HUES48 (cell line): Measurements from ENCODE around the gene CALR3.

Experiments used
- H3K27ac ChIP-seq: one replicate; pipeline ENCODE4 v1.7.0; 2013; ENCODE audit warnings: low read depth, low read length, inconsistent platforms
- H3K27me3 ChIP-seq: 2 replicates; pipeline ENCODE4 v1.6.1; 2013; ENCODE audit warnings: mild to moderate bottlenecking, low read length; ENCODE audit not compliant: control insufficient read depth, insufficient read depth
- H3K36me3 ChIP-seq: 2 replicates; pipeline ENCODE4 v1.6.1; 2013; ENCODE audit warnings: low read length; ENCODE audit not compliant: control insufficient read depth, insufficient read depth
- H3K4me1 ChIP-seq: 2 replicates; pipeline ENCODE4 v1.6.1; 2013; ENCODE audit warnings: mild to moderate bottlenecking, low read length; ENCODE audit not compliant: control insufficient read depth, insufficient read depth
- H3K4me3 ChIP-seq: 2 replicates; pipeline ENCODE4 v1.5.1; 2013; ENCODE audit warnings: mild to moderate bottlenecking, low read depth, low read length
- H3K9ac ChIP-seq: 2 replicates; pipeline ENCODE4 v1.6.1; 2013; ENCODE audit warnings: mild to moderate bottlenecking, low read depth, low read length, moderate library complexity
- H3K9me3 ChIP-seq: 2 replicates; pipeline ENCODE4 v1.6.1; 2013; ENCODE audit warnings: low read length; ENCODE audit not compliant: control insufficient read depth, insufficient read depth

Gene CALR3

GRCh38 chr19:16441661-16442162, 54.3 kb downstream of the CALR3 start:
- Histone ChIP-seq H3K4me3 (no peak overlapping the region), H3K27ac (peak overlapping the region; percentile 30), H3K27me3 (no peaks in the 10 kb centered on the region), H3K9ac (no peak overlapping the region), H3K9me3 (no peaks in the 10 kb centered on the region), H3K4me1 (peaks cover 8% of the 10 kb centered on the region; the same call in 1 of the 2 replicates), H3K36me3 (peaks cover 36% of the 10 kb centered on the region)

GRCh38 chr19:16436780-16437332, 59.1 kb downstream of the CALR3 start:
- no peak overlapping the region for H3K9ac ChIP-seq
- no peaks in the 10 kb centered on the region for H3K27me3 ChIP-seq
- no peak overlapping the region for H3K27ac ChIP-seq
- H3K36me3 ChIP-seq: peaks cover 68% of the 10 kb centered on the region
- no peaks in the 10 kb centered on the region for H3K4me1 ChIP-seq
- H3K4me3 ChIP-seq: no peak overlapping the region
- no peaks in the 10 kb centered on the region for H3K9me3 ChIP-seq

GRCh38 chr19:16435999-16436650, 59.8 kb downstream of the CALR3 start:
- Histone ChIP-seq H3K9me3 (no peaks in the 10 kb centered on the region), H3K27ac (no peak overlapping the region), H3K36me3 (peaks cover 73% of the 10 kb centered on the region), H3K9ac (no peak overlapping the region), H3K27me3 (no peaks in the 10 kb centered on the region), H3K4me3 (no peak overlapping the region), H3K4me1 (no peaks in the 10 kb centered on the region)

GRCh38 chr19:16435238-16435917, 60.6 kb downstream of the CALR3 start:
- Histone ChIP-seq H3K9me3 (no peaks in the 10 kb centered on the region), H3K9ac (no peak overlapping the region), H3K27me3 (no peaks in the 10 kb centered on the region), H3K36me3 (peaks cover 72% of the 10 kb centered on the region), H3K4me1 (no peaks in the 10 kb centered on the region), H3K27ac (no peak overlapping the region), H3K4me3 (no peak overlapping the region)

GRCh38 chr19:16433986-16434385, 62.0 kb downstream of the CALR3 start:
- Histone ChIP-seq H3K36me3 (peaks cover 72% of the 10 kb centered on the region), H3K9me3 (no peaks in the 10 kb centered on the region), H3K27me3 (no peaks in the 10 kb centered on the region), H3K4me3 (no peak overlapping the region), H3K27ac (no peak overlapping the region), H3K9ac (no peak overlapping the region), H3K4me1 (no peaks in the 10 kb centered on the region)

- H3K9ac ChIP-seq: no peak overlapping the region
- H3K4me3 ChIP-seq: no peak overlapping the region
- H3K27ac ChIP-seq: no peak overlapping the region
- H3K9me3 ChIP-seq: no peaks in the 10 kb centered on the region
- H3K36me3 ChIP-seq: peaks cover 71% of the 10 kb centered on the region
- H3K27me3 ChIP-seq: no peaks in the 10 kb centered on the region
- no peaks in the 10 kb centered on the region for H3K4me1 ChIP-seq
Observed at GRCh38 chr19:16429759-16430091, 66.2 kb downstream of the CALR3 start.

GRCh38 chr19:16429066-16429758, 66.8 kb downstream of the CALR3 start:
- Histone ChIP-seq H3K9ac (no peak overlapping the region), H3K27me3 (no peaks in the 10 kb centered on the region), H3K9me3 (no peaks in the 10 kb centered on the region), H3K36me3 (peaks cover 70% of the 10 kb centered on the region), H3K4me3 (no peak overlapping the region), H3K27ac (no peak overlapping the region), H3K4me1 (no peaks in the 10 kb centered on the region)
